AML-193 (cell line): ENCODE data around the gene ATP8B3.

Experiments
- DNase-seq, 2 experiments: peaks; one replicate each; lab custom pipeline; 2025; lab: John Stamatoyannopoulos, UW

Gene ATP8B3

DNA sequence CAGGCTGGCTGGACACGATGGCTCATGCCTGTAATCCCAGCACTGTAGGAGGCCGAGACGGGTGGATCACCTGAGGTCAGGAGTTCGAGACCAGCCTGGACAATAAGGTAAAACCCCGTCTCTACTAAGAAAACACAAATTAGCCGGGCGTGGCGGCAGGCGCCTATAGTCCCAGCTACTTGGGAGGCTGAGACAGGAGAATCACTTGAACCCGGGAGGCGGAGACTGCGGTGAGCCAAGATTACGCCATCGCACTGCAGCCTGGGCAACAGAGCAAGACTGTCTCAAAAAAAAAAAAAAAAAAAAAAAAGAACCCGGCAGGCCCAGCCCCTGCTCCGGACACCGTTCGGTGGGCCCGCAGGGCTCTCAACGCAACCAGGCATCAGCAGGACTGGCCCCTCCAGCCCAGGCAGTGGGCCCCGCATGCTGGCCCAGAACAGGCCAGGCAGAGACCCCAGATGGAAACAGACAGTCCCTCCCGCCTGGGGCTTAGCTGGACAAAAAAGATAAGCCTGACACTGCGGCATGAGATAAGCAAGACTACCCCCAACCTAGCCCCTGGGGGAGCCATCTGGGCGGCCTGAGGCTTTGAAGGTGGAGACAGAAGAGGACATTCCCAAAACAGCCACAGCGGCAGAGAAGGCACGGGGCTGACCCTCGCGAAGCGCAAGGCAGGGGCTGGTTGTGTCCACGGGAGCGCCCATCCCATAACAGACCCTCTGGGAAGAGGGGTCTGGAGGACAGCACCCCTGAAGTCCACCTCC is 24.6 kb upstream of the ATP8B3 start:
- DNase-seq, result no peak

- DNase-seq, result no peak
These were observed 21.5 kb upstream of the ATP8B3 start for GRCh38 chr19:1833540-1833939.

DNA sequence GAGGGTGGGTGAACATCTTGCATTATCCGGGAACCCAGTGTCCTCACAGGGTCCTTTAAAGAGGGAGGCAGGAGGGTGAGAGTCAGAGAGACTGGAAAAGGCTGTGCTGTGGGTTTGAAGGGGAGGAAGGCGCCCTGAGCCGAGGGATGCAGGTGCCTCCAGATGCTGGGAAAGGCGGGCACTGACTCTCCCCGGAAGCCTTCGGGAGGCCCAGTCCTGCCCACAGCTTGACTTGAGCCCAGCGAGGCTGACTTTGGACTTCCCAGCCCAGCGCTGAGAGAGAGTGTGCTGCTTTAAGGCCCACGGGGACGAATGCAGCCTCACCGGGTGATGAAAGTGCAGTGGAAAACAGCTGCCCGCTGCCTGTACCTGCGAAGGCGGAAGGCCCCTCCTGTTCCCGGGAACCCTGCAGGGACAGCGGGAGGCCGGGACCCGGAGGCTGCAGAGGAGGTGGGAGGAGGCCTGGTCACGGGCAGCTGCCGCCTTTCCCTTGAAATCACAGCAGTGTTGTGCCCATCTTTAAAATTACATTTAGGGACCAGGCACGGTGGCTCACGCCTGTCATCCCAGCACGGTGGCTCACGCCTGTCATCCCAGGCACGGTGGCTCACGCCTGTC is 20.1 kb upstream of the ATP8B3 start:
- DNase-seq, result no peak

GRCh38 chr19:1830978-1831377 is 18.9 kb upstream of the ATP8B3 start:
- no peak for DNase-seq

- no peak for DNase-seq
These were observed 18.5 kb upstream of the ATP8B3 start for GRCh38 chr19:1830568-1830967.

DNA sequence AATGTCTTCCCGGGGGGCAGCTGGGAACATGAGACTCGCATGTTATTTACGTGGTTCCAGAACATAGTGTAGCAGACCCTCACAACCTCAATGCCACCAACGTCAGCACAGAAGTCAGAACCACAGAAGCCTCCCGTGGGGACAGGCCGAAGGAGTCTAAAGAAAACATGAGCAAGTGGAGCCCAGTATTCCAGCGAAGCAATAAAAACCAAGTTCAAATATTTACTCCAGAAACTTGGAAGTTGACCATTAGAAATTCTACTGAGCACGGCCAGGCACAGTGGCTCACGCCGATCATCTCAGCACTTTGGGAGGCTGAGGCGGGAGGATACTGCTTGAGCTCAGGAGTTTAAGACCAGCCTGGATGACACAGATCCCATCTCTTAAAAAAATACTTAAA is 17.9 kb upstream of the ATP8B3 start:
- no peak for DNase-seq

- DNase-seq, result no peak
These were observed 16.5 kb upstream of the ATP8B3 start for GRCh38 chr19:1828279-1829238.

GRCh38 chr19:1827566-1828278 is 15.6 kb upstream of the ATP8B3 start:
- DNase-seq, result no peak

GRCh38 chr19:1826557-1827521 is 14.8 kb upstream of the ATP8B3 start:
- DNase-seq, result no peak

GRCh38 chr19:1825909-1826556 is 14.0 kb upstream of the ATP8B3 start:
- DNase-seq, result peak; percentile 12 to 20

GRCh38 chr19:1824252-1824622 is 12.2 kb upstream of the ATP8B3 start:
- DNase-seq, result no peak

GRCh38 chr19:1823539-1824251 is 11.6 kb upstream of the ATP8B3 start:
- DNase-seq, result no peak

DNA sequence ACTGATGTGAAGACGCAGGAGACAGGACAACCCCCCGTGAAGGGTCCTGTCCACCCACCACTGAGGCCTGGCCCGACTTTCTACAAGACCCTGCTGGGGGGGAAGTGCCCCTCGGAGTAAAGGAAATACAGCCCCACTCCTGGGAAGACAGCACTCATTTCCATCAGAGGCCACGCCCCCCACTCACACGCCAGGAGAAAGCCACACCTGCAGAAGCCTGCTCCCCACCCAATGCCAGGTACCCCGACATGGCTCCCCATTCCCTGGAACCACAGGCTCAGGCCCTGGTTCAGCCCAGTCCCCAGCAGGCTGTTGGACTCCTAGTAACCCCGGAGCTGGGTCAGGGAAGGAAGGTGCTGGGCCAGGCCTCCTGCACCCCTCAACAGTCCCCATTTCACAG is 10.9 kb upstream of the ATP8B3 start:
- DNase-seq, result no peak

- DNase-seq, result no peak
These were observed 10.1 kb upstream of the ATP8B3 start for GRCh38 chr19:1822210-1822609.

DNA sequence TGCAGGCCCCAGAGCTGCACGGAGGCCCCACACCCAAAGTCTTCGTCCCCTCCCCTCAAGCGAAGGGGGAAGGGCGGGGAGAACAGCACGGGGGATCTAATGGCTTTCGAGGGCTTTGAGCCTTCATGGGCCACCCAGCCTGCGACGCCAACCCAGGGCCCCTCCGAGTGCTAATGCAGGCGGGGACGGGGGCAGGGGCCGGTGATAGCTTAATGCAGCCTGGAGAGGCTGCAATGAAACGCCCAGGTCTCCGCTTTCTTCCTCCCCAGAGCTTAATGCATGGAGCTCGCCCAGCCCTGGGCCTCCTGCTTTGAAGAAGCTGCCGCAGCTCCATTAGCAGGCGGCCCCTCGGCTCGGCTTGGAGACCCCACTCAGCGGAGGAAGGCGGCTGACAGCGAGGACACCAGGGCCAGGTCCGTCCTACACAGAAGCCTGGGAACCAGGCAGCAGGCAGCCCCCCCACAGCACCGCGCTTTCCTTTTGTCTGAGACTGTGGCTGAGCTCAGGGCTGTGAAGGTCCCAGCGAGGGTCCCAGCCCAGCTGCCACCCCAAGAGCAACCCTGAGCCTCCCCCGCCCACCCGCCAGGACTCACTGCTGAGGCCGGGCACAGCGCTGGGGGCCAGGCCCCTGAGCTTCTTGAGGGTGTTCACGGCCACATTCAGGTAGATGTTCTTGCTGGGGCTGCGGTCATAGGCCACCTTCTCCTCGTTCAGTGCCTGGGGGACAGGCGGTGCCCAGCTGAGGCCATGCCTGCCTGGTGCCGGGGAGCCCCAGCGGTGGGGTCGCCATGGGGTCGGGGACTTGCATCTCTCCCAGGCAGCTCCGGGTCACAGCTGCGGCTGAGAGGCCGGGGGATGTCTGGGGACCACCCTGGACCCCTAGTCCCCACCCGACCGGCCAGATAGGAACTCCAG is 7.5 kb upstream of the ATP8B3 start:
- no peak for DNase-seq

GRCh38 chr19:1818549-1819195 is 6.6 kb upstream of the ATP8B3 start:
- DNase-seq, result no peak

DNA sequence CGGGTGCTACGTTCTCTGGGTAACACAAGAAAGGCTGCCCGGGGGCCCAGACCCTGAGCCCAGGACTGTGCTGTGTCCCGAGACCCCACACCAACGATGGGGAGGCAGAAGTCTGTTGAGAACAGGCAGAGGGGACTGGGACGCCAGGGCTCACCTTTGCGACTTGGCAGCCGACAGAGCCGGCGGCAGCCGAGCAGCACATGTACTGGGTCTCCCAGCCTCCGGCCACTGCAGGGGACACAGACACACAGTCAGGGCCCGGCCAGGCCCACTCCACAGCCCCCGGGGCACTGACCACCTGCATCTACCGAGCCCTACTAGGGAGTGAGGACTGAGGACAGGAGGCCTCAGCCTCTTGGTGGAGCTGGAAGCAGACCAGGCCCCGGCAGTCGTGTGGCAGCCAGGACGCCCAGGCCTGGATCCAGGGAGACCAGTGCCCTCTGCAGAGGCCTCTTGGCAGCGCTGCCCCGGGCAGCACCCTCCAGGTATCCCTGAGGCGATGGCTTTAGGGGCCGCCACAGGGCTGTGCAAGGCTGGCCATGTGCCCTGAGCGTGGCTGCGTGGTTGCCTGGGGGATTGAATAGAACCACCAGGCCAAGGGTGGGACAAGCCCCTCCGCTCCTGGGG is 5.6 kb upstream of the ATP8B3 start:
- DNase-seq, result no peak
